K562 (cell line): Measurements from ENCODE around the gene RFWD3. TPM values are rescaled to one million over a fixed set of nuclear protein-coding genes. Genes with fewer than 3 reads are reported as not detected.

Experiments
- C11orf30 ChIP-seq: fragments of 450-650 bp; IDR thresholded peaks from 2 replicates; pipeline ENCODE4 v1.6.1; 2016; ENCODE audit warnings: low read depth, mild to moderate bottlenecking
- CEBPB ChIP-seq: fragments of 450-650 bp; IDR thresholded peaks from 2 replicates; pipeline ENCODE4 v1.6.1; 2016; ENCODE audit warnings: missing genetic modification characterization, missing compliant biosample characterization
- E2F1 ChIP-seq: sonication (generic); formaldehyde crosslinking; IDR thresholded peaks from 2 replicates; pipeline ENCODE4 v1.8.1; 2023; ENCODE audit warnings: mild to moderate bottlenecking, missing genetic modification reagents, moderate library complexity
- IRF2 ChIP-seq: sonication (generic); formaldehyde crosslinking; IDR thresholded peaks from 2 replicates; pipeline ENCODE4 v1.8.1; 2022; ENCODE audit warnings: mild to moderate bottlenecking, missing genetic modification reagents
- LARP7 ChIP-seq: fragments of 450-650 bp; IDR thresholded peaks from 2 replicates; pipeline ENCODE4 v1.6.1; 2016
- PATZ1 ChIP-seq: fragments of 250-450 bp; sonication (Bioruptor Pico); IDR thresholded peaks from 2 replicates; pipeline ENCODE4 v1.5.0; 2020; ENCODE audit warnings: mild to moderate bottlenecking, borderline replicate concordance
- TAF9B ChIP-seq: fragments of 450-650 bp; IDR thresholded peaks from 2 replicates; pipeline ENCODE4 v1.6.1; 2018; ENCODE audit warnings: mild to moderate bottlenecking; ENCODE audit not compliant: partially characterized antibody
- ZBTB34 ChIP-seq: fragments of 250-450 bp; sonication (Bioruptor Pico); IDR thresholded peaks from 2 replicates; pipeline ENCODE4 v1.8.0; 2021; ENCODE audit warnings: mild to moderate bottlenecking, moderate library complexity
- ZFPM2 ChIP-seq: fragments of 250-450 bp; sonication (Bioruptor Pico); IDR thresholded peaks from 2 replicates; pipeline ENCODE4 v1.5.1; 2022; ENCODE audit warnings: mild to moderate bottlenecking
- polyA plus RNA-seq, 8 experiments: library from polyadenylated mRNA; depleted of rRNA in 4 of 8; stranded (reverse) in 5 of 8; unstranded in 3 of 8; fragments of >200 nt; fragmentation: Nextera tagmentation in 2 of 8; fragmentation: Illumina TruSeq in 1 of 8; extraction: Ambion mirVana in 2 of 8; extraction: Trizol in 1 of 8; gene quantifications; 2 replicates each; pipeline versions ENCODE4 v1.2.1 to v1.2.3, GENCODE V29; 2011 to 2014; ENCODE audit warnings: inconsistent platforms in 1 of 8, missing spikeins in 1 of 8
- total RNA-seq, 7 experiments: library from RNA; depleted of rRNA in 6 of 7; stranded (reverse); fragments of >200 nt in 6 of 7; fragmentation: Illumina TruSeq in 2 of 7; extraction: Trizol in 2 of 7; gene quantifications; 2 replicates each; pipeline versions ENCODE4 v1.2.1 to v1.2.3, GENCODE V29; 2011 to 2021; ENCODE audit warnings: low replicate concordance in 1 of 7

RFWD3 gene
- total and polyA plus RNA-seq, 9 of the 15 experiments (the other 6 are each of a cell fraction or from before 2014, with no cell fraction given), result 20.8 to 121 (median 79.0) TPM

- TF ChIP-seq E2F1 (CRISPR knock-in tag) (no peak), ZBTB34 (CRISPR knock-in tag) (no peak), IRF2 (CRISPR knock-in tag) (no peak), PATZ1 (CRISPR knock-in tag) (no peak), LARP7 (no peak), C11orf30 (no peak), ZFPM2 (CRISPR knock-in tag) (no peak), CEBPB (tag) (no peak), TAF9B (no peak)
- TF ChIP-seq, all 486 proteins: peak for 16
Measured at GRCh38 chr16:74709441-74709877, 42.8 kb upstream of the RFWD3 start (continued).
